NCI-H2107 treated with DMSO at 0.1 percent for 48 hours (cell line): ENCODE results near the gene CNTNAP2.
"Not testable (repeated sequence)": the region's sequence is repeated elsewhere in the genome, so short reads cannot be mapped to it uniquely, and the experiment has no call there.

Experiments
- DNase-seq: peaks from one replicate; lab custom pipeline; 2025; ENCODE audit not compliant: unreplicated experiment; lab: John Stamatoyannopoulos, UW

The CNTNAP2 gene

DNA sequence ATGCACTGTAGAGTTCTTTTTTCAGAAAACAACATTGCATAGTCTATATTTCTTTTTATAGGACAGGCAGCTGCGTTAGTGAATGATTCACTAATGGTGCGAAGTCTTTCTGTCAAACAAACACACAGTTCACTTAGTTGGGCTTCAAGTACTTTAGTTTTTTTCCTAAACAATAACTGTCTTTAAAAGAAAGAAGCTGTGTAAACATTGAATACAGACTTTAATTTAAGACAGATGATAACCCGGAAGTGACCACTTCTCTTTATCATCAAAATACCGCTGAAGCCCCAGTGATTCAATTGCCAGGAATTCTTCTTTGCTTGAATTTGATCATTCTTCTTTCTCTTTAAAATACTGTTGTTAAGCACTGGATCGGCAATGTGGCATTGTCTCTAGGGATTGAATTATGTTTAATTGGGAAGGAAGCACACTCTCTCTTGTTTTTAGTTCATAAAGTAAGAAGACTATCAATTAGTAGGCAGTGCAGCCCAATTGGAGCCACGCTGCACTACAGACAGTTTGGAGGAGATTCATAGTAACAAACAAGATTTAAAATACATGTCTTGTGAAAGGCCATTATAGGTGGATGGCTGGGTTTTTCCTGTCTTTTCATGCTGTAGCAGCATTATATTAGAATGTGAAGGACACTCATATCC is 30.4 kb downstream of the CNTNAP2 start:
- peak; percentile 54 for DNase-seq

DNA sequence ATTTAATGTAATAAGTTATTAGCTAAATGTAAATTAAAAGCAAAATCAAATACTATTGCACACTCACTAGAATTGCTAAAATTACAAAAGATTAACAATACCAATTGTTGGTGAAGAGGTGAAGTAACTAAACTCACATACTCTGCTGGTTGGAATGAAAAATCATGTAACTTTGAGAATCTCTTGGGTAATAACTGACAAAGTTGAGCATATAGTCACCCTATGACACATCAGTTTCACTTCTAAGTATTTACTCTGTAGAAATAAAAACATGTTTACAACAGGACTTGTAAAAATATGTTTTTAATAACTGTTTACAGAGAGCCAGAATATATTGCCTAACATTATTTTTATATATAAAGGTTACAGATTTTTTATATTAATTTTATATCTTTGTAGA is 33.6 kb downstream of the CNTNAP2 start:
- DNase-seq = no peak

DNA sequence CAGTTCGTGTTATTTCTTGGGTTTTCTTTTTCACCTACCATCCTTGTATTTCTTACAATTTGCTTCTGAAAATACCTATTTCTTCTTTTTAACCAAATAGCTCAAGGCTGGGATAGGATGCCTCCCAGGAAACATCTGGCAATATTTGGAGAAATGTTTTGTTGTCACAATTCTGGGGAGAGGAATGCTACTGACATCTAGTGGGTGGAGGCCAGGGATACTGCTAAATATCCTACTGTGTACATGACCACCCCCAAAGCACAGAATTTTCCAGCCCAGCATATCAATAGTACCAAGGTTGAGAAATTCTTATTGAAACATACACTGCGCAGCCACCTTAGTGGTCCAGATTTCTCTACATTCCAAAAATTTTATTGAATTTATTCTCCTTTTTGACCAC is 55.5 kb downstream of the CNTNAP2 start:
- DNase-seq = no peak

DNA sequence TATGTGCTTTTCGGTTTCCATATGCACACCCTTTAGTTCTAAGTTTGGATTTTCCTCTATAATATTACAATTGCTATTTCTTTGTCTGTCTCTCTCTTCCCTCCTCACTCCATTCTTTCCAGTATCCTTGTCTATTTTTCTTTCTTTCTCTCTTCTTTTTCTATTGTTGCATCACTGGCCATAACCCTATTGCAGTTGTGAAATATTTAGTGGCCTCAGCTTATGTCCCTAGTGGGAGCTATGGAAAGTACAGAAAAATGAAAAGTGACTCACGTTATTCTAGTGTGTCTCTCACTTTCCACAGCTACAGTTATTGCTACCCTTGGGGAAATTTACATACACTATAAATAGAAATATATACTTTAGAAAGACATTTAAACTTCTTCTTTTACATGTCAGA is 59.1 kb downstream of the CNTNAP2 start:
- no peak for DNase-seq

GRCh38 chr7:146176860-146177259 is 60.3 kb downstream of the CNTNAP2 start:
- DNase-seq = no peak

- no peak for DNase-seq
These were observed 60.7 kb downstream of the CNTNAP2 start for GRCh38 chr7:146177301-146177700.

DNA sequence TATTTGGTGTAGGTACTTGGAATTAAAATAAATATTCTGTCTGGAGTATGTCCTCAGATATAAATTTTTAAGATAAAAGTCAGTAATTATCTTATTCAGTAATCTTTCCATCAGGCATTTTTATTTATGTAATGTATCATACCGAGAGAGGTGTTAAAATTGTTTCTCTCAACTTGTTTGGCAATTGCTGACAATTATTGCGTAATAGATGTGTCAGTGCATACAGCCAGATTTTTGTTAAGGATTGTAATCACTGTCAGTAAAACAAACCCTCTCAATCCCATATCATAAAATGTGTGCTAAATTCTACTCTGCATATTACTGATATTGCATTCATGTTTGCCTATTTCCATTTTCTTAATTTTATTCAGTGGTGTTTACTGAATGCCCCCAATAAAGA is 69.2 kb downstream of the CNTNAP2 start:
- DNase-seq = no peak

- DNase-seq = not testable (repeated sequence)
These were observed 74.8 kb downstream of the CNTNAP2 start for GRCh38 chr7:146191428-146191827.

- DNase-seq = no peak
These were observed 85.3 kb downstream of the CNTNAP2 start for GRCh38 chr7:146201945-146202344.

- DNase-seq = no peak
These were observed 89.7 kb downstream of the CNTNAP2 start for GRCh38 chr7:146206270-146206669.

GRCh38 chr7:146208492-146208891 is 91.9 kb downstream of the CNTNAP2 start:
- no peak for DNase-seq

- no peak for DNase-seq
These were observed 98.2 kb downstream of the CNTNAP2 start for GRCh38 chr7:146214842-146215241.

DNA sequence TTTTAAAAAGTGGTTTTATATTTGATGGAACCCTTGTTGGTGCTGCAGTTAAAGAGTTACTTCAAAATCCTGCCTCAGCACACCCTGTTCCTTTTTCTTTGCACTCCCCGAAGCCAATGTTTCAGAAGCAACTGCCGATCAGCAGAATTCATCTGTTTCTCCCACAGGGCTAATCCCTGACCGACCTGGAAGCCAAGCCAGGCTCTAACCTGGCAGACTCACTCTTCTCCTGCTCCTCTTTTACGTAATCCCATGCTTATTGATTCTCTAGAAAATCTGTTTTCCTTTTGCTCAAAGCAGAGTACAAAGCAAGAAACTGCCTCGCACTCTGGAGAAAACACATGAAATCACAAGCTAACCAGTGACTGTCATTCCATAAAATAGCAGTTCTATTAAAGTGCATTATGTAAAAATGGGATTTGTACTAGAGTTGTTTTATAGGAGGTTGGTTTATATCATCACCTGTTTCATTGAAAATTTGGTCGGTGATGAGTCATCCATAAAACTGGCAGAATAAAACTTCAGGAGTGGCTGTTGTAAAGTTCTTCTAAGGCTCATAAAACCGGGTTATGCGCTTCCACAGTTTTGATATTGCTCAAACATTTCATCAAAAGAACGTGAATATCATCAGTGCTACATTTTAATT is 99.9 kb downstream of the CNTNAP2 start:
- no peak for DNase-seq

DNA sequence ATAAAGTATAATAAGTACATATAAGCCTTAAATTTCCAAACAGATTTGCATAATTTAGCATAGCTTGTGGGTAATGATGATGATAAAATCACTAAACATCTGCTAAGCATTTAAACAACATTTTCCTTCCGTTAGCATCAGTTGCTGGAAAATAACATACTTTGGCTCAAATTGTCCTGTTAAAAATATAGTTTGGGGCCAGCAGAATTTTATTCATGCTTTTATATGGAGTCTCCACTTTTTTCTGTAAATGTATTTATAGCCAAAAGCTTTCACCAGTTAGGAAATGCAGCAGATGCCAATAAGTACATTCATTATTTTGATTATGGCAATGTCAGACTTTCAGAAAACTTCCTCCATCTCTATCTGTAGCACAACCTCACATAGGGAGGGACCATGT is 107.2 kb downstream of the CNTNAP2 start:
- no peak for DNase-seq

- DNase-seq = no peak
These were observed 116.0 kb downstream of the CNTNAP2 start for GRCh38 chr7:146232604-146233003.

- no peak for DNase-seq
These were observed 118.6 kb downstream of the CNTNAP2 start for GRCh38 chr7:146235195-146235594.

GRCh38 chr7:146242661-146243060 is 126.1 kb downstream of the CNTNAP2 start:
- DNase-seq = no peak

DNA sequence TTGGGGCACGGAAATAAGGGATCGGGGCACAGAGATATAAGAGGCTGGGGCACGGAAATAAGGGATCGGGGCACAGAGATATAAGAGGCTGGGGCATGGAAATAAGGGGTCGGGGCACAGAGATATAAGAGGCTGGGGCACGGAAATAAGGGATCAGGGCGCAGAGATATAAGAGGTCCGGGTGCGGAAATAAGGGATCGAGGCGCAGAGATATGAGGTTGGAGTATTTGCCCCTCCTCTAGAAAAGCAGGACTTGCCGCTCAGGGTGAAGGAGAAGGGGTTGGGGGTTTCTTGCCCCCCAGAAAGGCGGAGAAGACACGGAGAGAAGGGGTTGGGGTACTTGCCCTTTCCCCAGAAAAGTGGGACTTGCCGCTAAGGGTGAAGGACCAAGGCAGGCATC is 131.4 kb downstream of the CNTNAP2 start:
- not testable (repeated sequence) for DNase-seq

- not testable (repeated sequence) for DNase-seq
These were observed 132.1 kb downstream of the CNTNAP2 start for GRCh38 chr7:146248744-146249143.

DNA sequence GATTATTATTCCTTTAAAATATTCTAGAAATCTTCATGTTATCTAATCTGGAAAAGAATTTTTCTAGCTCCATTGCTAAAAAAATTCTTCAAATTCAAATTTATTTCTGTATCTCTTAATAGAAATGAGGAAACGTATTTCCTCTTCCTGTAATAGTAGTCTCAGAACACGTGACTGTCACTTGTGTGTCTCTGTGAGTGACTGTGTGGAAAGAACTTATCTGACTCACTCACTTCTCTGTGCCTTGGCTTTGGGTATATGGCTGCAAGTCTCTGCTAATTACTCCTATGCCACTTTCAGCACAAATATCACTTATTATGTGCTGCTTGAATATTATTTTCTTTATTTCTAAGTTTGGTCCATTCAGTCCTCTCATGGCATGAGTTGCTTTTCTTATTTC is 132.7 kb downstream of the CNTNAP2 start:
- DNase-seq = no peak

GRCh38 chr7:146255609-146256008 is 139.0 kb downstream of the CNTNAP2 start:
- no peak for DNase-seq

DNA sequence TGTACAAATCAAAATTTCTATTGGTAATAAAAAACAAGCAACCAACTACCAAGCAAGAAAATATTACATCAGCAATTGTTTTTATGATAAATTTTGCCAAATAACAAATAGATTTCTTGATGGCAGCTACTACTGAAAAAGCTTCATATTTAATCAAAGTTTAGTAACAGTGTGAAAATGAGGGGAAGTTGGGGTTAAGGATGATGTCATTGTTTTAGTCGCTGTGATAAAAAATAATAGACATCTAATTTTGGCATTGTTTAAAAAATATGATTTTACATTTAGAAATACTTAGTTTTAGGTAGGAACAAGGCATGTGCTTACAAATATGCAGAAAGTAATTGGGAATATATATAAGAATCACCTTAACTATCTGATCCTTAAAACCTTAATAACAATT is 145.9 kb downstream of the CNTNAP2 start:
- no peak for DNase-seq

DNA sequence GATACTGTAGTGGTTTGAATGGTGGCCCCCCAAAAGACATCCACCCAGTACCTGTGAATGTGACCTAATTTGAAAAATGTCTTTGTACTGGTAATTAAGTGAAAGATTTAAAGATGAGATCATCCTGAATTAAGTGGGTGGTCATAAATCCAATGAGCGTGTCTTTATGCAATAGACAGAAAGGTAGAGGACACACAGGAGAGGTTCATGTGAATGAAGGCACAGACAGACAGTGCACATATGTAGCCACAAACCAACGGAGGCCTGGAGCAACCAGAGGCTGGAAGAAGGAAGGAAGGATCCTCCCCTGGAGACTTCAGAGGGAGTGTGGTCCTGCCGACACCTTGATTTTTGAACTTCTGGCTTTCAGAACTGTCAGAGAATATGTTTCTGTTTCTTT is 160.3 kb downstream of the CNTNAP2 start:
- DNase-seq = no peak
